Measurements from ENCODE around the gene KDM3B. TPM values are rescaled to one million over a fixed set of nuclear protein-coding genes. Genes with fewer than 3 reads are reported as not detected.
A peak's percentile ranks its signal among the peaks of the same experiment; 100 is the strongest.

KDM3B gene
- total and polyA plus RNA-seq, 2 experiments from 2014 or later, result 25.8 to 86.6 TPM

- Histone ChIP-seq H2AFZ (peak overlapping the region; percentile 90), H3K4me1 (ENCODE audit: insufficient read depth) (peaks cover 5% of the 10 kb centered on the region; the same call in 1 of the 2 replicates), H3K4me3 (no peak overlapping the region), H3K4me2 (peak overlapping the region; percentile 36), H4K20me1 (replicated peaks; ENCODE audit: insufficient read depth) (no peaks in the 10 kb centered on the region), H3K27ac (ENCODE audit: low read depth) (no peak overlapping the region; the same call in 1 of the 2 replicates), H3K9me2 (ENCODE audit: insufficient read depth) (no peaks in the 10 kb centered on the region), H3K36me3 (ENCODE audit: insufficient read depth) (no peaks in the 10 kb centered on the region), H3F3A (replicated peaks; ENCODE audit: low read depth) (no peaks in the 10 kb centered on the region), H3K27me3 (ENCODE audit: insufficient read depth) (no peaks in the 10 kb centered on the region), H3K79me2 (replicated peaks; ENCODE audit: insufficient read depth) (no peaks in the 10 kb centered on the region)
- Mint-ChIP-seq H3K4me1 (peaks cover 25% of the 10 kb centered on the region), H3K4me3 (peak overlapping the region; percentile 29; the same call in 1 of the 3 replicates), H3K27ac (0 out of 2 replicates have a peak overlapping the region, but pooled peaks have one; percentile 39), H3K9me3 (no peaks in the 10 kb centered on the region), H3K36me3 (ENCODE audit: low read depth) (no peaks in the 10 kb centered on the region), H3K27me3 (ENCODE audit: insufficient read depth, low read depth, poor library complexity) (peaks cover 11% of the 10 kb centered on the region)
- ATAC-seq, result peak; percentile 18
- TF ChIP-seq CTCF (conservative IDR thresholded peaks at IDR 0.05; ENCODE audit: low read depth in 2 of 2) (no peak), ZNF331 (CRISPR knock-in tag; IDR thresholded peaks at IDR 0.05; ENCODE audit: low read depth) (no peak), ZNF462 (CRISPR knock-in tag; IDR thresholded peaks at IDR 0.05) (no peak), STAT1 (IDR thresholded peaks at IDR 0.05; ENCODE audit: unreplicated experiment) (no peak), EZH2phosphoT487 (IDR thresholded peaks at IDR 0.05; ENCODE audit: unreplicated experiment) (no peak), POLR2AphosphoS5 (IDR thresholded peaks at IDR 0.05; ENCODE audit: low read depth) (no peak), JUNB (IDR thresholded peaks at IDR 0.05; ENCODE audit: unreplicated experiment) (no peak), CREB1 (CRISPR knock-in tag; IDR thresholded peaks at IDR 0.05; ENCODE audit: low read depth) (no peak), ZNF114 (CRISPR knock-in tag; IDR thresholded peaks at IDR 0.05) (no peak), REST (IDR thresholded peaks at IDR 0.05; ENCODE audit: unreplicated experiment) (no peak), NANOG (IDR thresholded peaks at IDR 0.05; ENCODE audit: borderline replicate concordance) (no peak), EZH2 (IDR thresholded peaks at IDR 0.05; ENCODE audit: low read depth, unreplicated experiment) (no peak), ETS1 (IDR thresholded peaks at IDR 0.05) (no peak)
- no peak for DNase-seq (ENCODE audit: low spot score)
Measured at GRCh38 chr5:138455232-138455930, 102.9 kb downstream of the KDM3B start.

All from GM23338 (cell line).